Thoracic aorta (tissue), 2 donors: Measurements from ENCODE around the gene MTHFD1L. TPM values are rescaled to one million over a fixed set of nuclear protein-coding genes. Genes with fewer than 3 reads are reported as not detected.

ENCODE experiments used
- ATAC-seq: fragments of 150-250 bp; one replicate; pipeline ENCODE4 v1.8.0; 2017; ENCODE audit warnings: low read depth; ENCODE audit not compliant: insufficient number of reproducible peaks, low FRiP score
- DNase-seq: peaks from one replicate; pipeline ENCODE4 v3.0.0-alpha.2; 2020; ENCODE audit warnings: low spot score
- H3K27ac ChIP-seq, 2 donors: fragments of 200-600 bp; sonication (generic); 1 replicate in 1 of 2; 2 replicates in 1 of 2; pipeline ENCODE4 v1.5.1; 2016; ENCODE audit warnings: mild to moderate bottlenecking in 2 of 2, moderate library complexity in 2 of 2
- H3K27me3 ChIP-seq: fragments of 200-600 bp; sonication (generic); replicated peaks from 2 replicates; pipeline ENCODE4 v1.6.0; 2016; ENCODE audit warnings: mild to moderate bottlenecking; ENCODE audit not compliant: insufficient read depth
- H3K36me3 ChIP-seq: fragments of 200-600 bp; sonication (generic); one replicate; pipeline ENCODE4 v1.5.1; 2016
- H3K4me1 ChIP-seq, 2 donors: fragments of 200-600 bp; sonication (generic); 1 replicate in 1 of 2; 2 replicates in 1 of 2; pipeline versions ENCODE4 v1.5.1 to v1.6.0; 2016; ENCODE audit warnings: low read depth in 2 of 2, mild to moderate bottlenecking in 1 of 2; ENCODE audit not compliant: control insufficient read depth in 1 of 2
- H3K4me3 ChIP-seq: fragments of 200-600 bp; sonication (generic); 2 replicates; pipeline ENCODE4 v1.5.1; 2016; ENCODE audit warnings: mild to moderate bottlenecking
- H3K9me3 ChIP-seq: fragments of 200-600 bp; sonication (generic); 2 replicates; pipeline ENCODE4 v1.5.1; 2016
- total RNA-seq, 2 donors: library from RNA; depleted of rRNA; stranded (reverse); fragments of >200 nt; gene quantifications; one replicate each; pipeline versions ENCODE4 v1.1.0 to v1.2.3, GENCODE V29; 2016
- TF ChIP-seq, protein P1 (sequence below): fragments of 200-600 bp; sonication (generic); IDR thresholded peaks from one replicate; pipeline ENCODE4 v1.5.1; 2019; ENCODE audit warnings: antibody characterized with exemption

The MTHFD1L gene
- total RNA-seq, 2 donors from 2014 or later = 52.8 to 77.3 TPM

GRCh38 chr6:150966786-150967185 lies 101.3 kb downstream of the MTHFD1L start:
- TF ChIP-seq, protein P1, sequence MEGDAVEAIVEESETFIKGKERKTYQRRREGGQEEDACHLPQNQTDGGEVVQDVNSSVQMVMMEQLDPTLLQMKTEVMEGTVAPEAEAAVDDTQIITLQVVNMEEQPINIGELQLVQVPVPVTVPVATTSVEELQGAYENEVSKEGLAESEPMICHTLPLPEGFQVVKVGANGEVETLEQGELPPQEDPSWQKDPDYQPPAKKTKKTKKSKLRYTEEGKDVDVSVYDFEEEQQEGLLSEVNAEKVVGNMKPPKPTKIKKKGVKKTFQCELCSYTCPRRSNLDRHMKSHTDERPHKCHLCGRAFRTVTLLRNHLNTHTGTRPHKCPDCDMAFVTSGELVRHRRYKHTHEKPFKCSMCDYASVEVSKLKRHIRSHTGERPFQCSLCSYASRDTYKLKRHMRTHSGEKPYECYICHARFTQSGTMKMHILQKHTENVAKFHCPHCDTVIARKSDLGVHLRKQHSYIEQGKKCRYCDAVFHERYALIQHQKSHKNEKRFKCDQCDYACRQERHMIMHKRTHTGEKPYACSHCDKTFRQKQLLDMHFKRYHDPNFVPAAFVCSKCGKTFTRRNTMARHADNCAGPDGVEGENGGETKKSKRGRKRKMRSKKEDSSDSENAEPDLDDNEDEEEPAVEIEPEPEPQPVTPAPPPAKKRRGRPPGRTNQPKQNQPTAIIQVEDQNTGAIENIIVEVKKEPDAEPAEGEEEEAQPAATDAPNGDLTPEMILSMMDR = no peak
- Histone ChIP-seq H3K4me3 (no peak overlapping the region), H3K27ac (no peak overlapping the region), H3K36me3 (peaks cover 12% of the 10 kb centered on the region), H3K4me1 (no peaks in the 10 kb centered on the region), H3K27me3 (no peaks in the 10 kb centered on the region), H3K9me3 (no peaks in the 10 kb centered on the region)
- ATAC-seq = no peak
- no peak for DNase-seq

DNA sequence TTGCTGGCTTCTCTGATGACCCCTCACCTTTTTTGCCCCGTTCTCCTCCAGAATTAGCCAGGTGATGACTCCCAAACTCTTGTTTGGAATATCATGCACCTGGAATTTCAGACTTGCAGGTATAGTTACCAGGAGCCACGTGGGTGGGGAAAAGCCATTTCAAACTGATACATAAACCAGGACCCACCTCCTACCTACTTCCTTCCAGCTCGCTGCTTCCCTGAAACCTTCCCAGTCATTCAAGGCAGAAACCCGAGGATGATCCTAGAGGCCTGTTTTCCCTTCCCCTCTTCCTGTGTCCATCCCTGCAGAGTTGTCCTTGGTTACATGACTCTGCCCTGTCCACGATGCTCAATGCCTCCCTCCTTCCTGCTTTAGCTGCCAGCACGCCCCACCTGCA lies 101.9 kb downstream of the MTHFD1L start:
- H3K27ac ChIP-seq = no peak overlapping the region
- no peak overlapping the region for H3K4me3 ChIP-seq
- DNase-seq = no peak
- no peak for ATAC-seq
- H3K4me1 ChIP-seq = no peaks in the 10 kb centered on the region
- TF ChIP-seq, protein P1 = no peak
- H3K9me3 ChIP-seq = no peaks in the 10 kb centered on the region
- no peaks in the 10 kb centered on the region for H3K27me3 ChIP-seq
- H3K36me3 ChIP-seq = peaks cover 12% of the 10 kb centered on the region

GRCh38 chr6:150967910-150968309 lies 102.4 kb downstream of the MTHFD1L start:
- Histone ChIP-seq H3K9me3 (no peaks in the 10 kb centered on the region), H3K4me3 (no peak overlapping the region), H3K27ac (no peak overlapping the region), H3K4me1 (no peaks in the 10 kb centered on the region), H3K27me3 (no peaks in the 10 kb centered on the region), H3K36me3 (peaks cover 14% of the 10 kb centered on the region)
- ATAC-seq (no peak), DNase-seq (no peak)
- TF ChIP-seq, protein P1 = no peak

GRCh38 chr6:150969901-150970300 lies 104.4 kb downstream of the MTHFD1L start:
- no peak overlapping the region for H3K4me3 ChIP-seq
- DNase-seq = no peak
- TF ChIP-seq, protein P1 = no peak
- no peak for ATAC-seq
- H3K4me1 ChIP-seq = no peaks in the 10 kb centered on the region
- no peaks in the 10 kb centered on the region for H3K27me3 ChIP-seq
- H3K36me3 ChIP-seq = peaks cover 19% of the 10 kb centered on the region
- no peaks in the 10 kb centered on the region for H3K9me3 ChIP-seq
- H3K27ac ChIP-seq = no peak overlapping the region

- TF ChIP-seq, protein P1 = no peak
Measured at GRCh38 chr6:150971219-150971618, 105.7 kb downstream of the MTHFD1L start.

More at GRCh38 chr6:150971219-150971618, 105.7 kb downstream of the MTHFD1L start:
- H3K36me3 ChIP-seq = peaks cover 19% of the 10 kb centered on the region
- no peak for DNase-seq
- H3K27ac ChIP-seq = no peak overlapping the region
- no peaks in the 10 kb centered on the region for H3K27me3 ChIP-seq
- H3K4me1 ChIP-seq = no peaks in the 10 kb centered on the region
- no peak for ATAC-seq
- H3K4me3 ChIP-seq = no peak overlapping the region
- H3K9me3 ChIP-seq = no peaks in the 10 kb centered on the region
